ENCODE results near the gene EHMT1.
"Not testable (repeated sequence)": the region's sequence is repeated elsewhere in the genome, so short reads cannot be mapped to it uniquely, and the experiment has no call there.

The EHMT1 gene

DNA sequence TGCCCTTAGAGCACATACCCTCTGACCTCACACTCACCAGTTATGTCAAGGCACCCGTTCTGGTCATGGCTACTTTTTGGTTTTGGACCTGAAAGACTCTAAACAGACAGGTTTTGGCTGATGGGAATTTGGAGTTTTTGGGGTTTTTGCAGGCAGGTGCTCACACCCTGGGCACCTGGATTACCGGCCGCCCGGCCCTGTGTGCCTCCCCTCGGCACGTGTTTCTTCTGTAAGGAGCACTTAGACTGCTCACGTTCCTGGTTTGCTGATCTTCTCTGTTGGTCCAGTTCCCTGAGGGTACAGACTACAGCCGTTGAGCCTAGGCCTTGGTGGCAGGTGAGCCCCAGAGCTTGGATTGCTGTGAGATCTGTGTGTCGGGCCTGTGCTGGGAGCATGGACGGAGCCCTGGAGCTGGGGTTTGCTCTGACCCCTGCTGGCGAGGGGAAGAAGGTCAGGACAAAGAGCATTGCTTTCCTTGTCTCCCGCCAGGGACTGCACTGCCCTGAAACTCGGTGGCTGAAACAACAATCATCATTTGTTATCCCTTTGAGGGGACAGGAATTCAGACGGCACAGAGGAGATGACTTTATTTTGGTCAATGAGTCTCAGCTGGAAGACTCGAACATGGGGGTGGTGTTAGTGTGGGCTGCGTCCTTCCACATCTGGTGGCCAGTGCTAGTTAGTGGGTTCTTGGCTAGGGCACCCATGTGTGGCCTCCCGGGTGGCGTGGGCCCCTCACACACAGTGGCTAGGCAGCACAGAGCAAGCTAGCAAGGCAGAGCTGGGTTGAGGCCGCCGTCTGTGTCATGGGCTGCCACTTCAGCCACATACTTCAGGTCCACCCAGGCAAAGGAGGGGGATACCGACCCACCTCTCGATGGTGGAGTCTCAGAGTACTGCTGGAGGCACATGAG lies 76.4 kb downstream of the EHMT1 start:
- DNase-seq (ENCODE audit: low read depth): no peak

- DNase-seq (ENCODE audit: low read depth): no peak
Measured at GRCh38 chr9:137696136-137696925, 77.5 kb downstream of the EHMT1 start.

GRCh38 chr9:137697193-137697592 lies 78.4 kb downstream of the EHMT1 start:
- DNase-seq (ENCODE audit: low read depth): no peak

- DNase-seq (ENCODE audit: low read depth): no peak
Measured at GRCh38 chr9:137697832-137698231, 79.0 kb downstream of the EHMT1 start.

DNA sequence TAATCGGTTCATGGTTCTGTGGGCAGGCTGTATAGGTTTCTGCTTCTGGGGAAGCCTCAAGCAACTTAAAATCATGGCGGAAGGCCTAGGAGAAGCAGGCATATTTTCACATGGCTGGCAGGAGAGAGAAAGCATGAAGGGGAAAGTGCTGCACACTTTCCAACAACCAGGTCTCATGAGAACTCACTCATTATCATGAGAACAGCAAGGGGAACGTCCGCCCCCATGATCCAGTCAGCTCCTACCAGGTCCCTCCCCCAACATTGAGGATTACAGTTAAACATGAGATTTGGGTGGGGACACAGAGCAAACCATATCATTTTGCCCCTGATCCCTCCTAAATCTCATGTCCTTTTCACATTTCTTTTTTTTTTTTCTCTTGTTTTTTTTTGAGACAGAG lies 82.1 kb downstream of the EHMT1 start:
- no peak for DNase-seq (ENCODE audit: low read depth)

DNA sequence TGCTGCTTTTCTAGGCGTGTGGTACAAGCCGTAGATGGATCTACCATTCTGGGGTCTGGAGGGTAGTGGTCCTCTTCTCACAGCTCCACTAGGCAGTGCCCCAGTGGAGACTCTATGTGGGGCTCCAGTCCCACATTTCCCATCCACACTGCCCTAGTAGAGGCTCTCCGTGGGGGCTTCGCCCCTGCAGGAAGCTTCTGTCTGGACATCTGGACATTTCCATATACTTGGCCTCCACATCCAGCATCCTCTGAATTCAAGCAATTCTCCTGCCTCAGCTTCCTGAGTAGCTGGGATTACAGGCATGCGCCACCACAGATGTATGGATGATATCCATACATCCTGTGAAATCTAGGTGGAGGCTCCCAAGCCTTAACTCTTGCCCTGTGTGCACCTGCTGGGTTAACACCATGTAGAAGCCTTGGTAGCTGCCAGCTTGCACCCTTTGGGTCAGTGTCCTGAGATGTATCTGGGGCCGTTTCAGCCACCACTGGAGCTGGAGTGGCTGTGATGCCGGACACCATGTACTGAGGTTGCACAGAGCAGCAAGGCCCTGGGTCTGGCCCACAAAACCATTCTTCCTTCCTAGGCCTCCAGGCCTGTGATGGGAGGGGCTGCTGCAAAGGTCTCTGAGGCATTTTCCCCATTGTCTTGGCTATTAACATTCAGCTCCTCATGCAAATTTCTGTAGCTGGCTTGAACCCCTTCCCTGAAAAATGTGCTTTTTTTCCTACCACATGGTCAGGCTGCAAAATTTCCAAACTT lies 84.0 kb downstream of the EHMT1 start:
- no peak for DNase-seq (ENCODE audit: low read depth)

- no peak for DNase-seq (ENCODE audit: low read depth)
Measured at GRCh38 chr9:137703842-137704508, 85.2 kb downstream of the EHMT1 start.

DNA sequence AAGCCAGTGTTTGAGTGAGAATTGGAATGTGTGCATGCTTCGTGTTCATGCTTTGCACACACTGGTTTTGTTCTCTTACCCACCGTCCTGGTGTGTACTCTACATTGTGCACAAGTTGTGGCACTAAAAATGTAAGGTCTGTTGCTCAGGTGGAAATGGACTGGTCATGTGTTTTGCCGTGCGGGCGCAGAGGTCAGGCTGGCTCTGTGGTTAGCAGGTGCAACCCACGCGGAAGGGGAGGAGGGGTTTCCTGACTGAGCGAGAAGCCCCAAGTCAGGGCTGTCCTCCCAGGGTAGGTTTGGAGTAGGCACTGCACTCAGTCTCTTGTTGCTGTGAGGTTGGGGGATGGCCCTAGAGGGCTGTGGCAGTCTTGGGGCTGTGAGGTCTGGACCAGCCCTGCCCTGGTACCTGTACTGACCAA lies 86.6 kb downstream of the EHMT1 start:
- peak; percentile 22 for DNase-seq (ENCODE audit: low read depth)

GRCh38 chr9:137705906-137706305 lies 87.1 kb downstream of the EHMT1 start:
- no peak for DNase-seq (ENCODE audit: low read depth)

- DNase-seq (ENCODE audit: low read depth): no peak
Measured at GRCh38 chr9:137707361-137707760, 88.6 kb downstream of the EHMT1 start.

GRCh38 chr9:137708590-137709284 lies 89.9 kb downstream of the EHMT1 start:
- no peak for DNase-seq (ENCODE audit: low read depth)

- DNase-seq (ENCODE audit: low read depth): no peak
Measured at GRCh38 chr9:137709411-137710101, 90.8 kb downstream of the EHMT1 start.

DNA sequence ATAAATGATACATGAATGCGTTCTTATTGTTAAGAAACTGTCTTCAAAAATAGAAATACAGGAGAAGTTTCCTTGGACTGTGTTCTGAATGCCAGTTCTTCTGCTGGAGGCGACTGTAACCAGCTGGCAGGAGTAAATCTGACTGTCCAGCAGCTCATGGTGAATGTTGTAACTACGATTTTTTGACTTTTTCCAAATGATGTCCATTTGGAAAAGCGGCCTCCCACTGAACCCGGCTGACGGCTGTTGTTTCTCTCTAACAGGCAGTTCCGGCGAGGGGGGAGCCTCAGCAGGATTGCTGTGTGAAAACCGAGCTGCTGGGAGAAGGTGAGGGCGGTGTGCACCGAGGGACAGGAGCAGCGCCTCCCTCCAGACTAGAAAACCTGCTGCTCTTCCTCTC lies 91.9 kb downstream of the EHMT1 start:
- no peak for DNase-seq (ENCODE audit: low read depth)

DNA sequence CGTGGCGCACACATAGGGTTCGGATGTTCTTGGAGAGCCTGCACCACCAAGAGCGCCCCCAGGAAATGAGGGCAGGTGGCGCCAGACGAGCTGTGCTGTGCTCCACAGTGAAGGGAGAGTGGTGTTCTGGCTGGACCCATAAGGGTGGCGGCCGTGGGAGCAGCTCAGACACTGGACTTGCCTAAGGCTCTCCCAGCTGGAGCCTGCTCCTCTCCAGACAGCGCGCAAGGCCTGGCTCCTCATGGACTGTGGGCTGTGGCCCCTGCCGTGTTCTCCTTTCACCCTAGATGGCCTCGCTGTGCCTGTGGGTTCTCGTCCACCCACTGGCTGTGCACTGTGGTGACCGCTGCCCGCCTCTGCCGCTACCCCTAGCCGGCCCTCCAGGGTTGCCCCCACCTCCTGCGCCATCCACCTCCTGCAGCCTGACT lies 92.9 kb downstream of the EHMT1 start:
- no peak for DNase-seq (ENCODE audit: low read depth)

- no peak for DNase-seq (ENCODE audit: low read depth)
Measured at GRCh38 chr9:137715321-137715720, 96.5 kb downstream of the EHMT1 start.

GRCh38 chr9:137715866-137716693 lies 97.3 kb downstream of the EHMT1 start:
- not testable (repeated sequence) for DNase-seq (ENCODE audit: low read depth)

GRCh38 chr9:137716694-137717287 lies 98.0 kb downstream of the EHMT1 start:
- no peak for DNase-seq (ENCODE audit: low read depth)

DNA sequence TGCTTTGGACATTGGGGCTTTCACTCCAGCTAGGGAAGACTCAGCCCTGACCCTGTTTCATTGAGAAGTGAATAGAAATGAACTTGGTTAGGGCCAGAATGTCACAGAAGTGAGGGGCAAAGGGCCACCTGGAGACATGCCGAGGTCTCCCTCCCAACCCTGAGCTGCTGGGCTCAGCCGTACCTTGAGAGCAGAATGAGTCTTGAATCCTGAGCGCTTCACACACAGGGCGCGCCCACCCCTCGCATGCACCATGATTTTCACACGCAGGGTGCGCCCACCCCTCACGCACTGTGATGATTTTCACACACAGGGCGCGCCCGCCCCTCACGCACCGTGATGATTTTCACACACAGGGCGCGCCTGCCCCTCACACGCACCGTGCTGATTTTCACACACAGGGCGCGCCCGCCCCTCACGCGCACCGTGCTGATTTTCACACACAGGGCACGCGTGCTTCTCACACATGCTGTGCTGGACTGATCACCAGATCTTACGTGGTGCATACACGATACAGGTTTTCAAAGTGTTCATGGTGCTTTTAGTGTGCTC lies 99.0 kb downstream of the EHMT1 start:
- no peak for DNase-seq (ENCODE audit: low read depth)

DNA sequence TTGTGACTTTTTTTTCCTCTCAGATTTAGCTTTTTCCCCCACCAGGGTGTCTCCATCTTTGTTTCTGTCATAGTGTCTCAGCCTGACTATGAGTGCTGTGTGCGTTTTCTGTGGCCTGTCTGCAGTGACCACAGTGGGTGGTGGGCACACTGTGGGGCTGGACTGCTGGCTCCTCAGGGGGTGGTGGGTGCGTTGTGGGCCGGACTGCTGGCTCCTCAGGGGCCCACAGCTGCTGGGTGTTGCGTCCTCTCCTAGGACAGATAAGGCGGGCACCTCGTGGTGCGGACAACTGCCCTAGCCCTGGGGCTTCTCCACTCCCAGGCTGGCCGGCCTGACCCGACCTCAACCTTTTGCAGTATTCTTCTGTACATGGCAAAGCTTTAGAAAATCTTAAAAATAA lies 100.4 kb downstream of the EHMT1 start:
- DNase-seq (ENCODE audit: low read depth): no peak

Data from activated T-cell treated with anti-CD3 and anti-CD28 coated beads for 24 hours (primary cell).